CD8-positive, alpha-beta memory T cell (primary cell): ENCODE data around the gene SUSD6. TPM values are rescaled to one million over a fixed set of nuclear protein-coding genes. Genes with fewer than 3 reads are reported as not detected.

Source experiments
- polyA plus RNA-seq: library from polyadenylated mRNA; unstranded; fragments of 300-500 nt; fragmentation: Illumina TruSeq; gene quantifications from one replicate; pipeline ENCODE4 v1.2.3, GENCODE V29; 2021
- total RNA-seq, 2 experiments: library from RNA; stranded (reverse); gene quantifications; one replicate each; pipeline ENCODE4 v1.2.3, GENCODE V29; 2021

Gene SUSD6
- total and polyA plus RNA-seq, 3 experiments from 2014 or later: 9.3 to 53.9 (median 51.4) TPM

Other genes with a start within 250 kb of the SUSD6 start
- gene ERH, start 213.3 kb upstream of the SUSD6 start, total RNA-seq: 100 to 1,000 TPM; 406 to 410 TPM
- 61.2 TPM for gene ERH, start 213.3 kb upstream of the SUSD6 start, polyA plus RNA-seq
- 10 to 100 TPM; 51.3 to 53.6 TPM for gene SLC39A9, start 212.9 kb upstream of the SUSD6 start, total RNA-seq
- 18.9 TPM for gene SLC39A9, start 212.9 kb upstream of the SUSD6 start, polyA plus RNA-seq
- under 1 TPM in 1 of 2 experiments, not detected in 1; 0.11 TPM for gene PLEKHD1, start 126.9 kb upstream of the SUSD6 start, total RNA-seq
- 0.06 TPM for gene PLEKHD1, start 126.9 kb upstream of the SUSD6 start, polyA plus RNA-seq
- not detected for gene CCDC177, start 36.7 kb upstream of the SUSD6 start, total RNA-seq
- not detected for gene CCDC177, start 36.7 kb upstream of the SUSD6 start, polyA plus RNA-seq
- 100 to 1,000 TPM; 291 to 307 TPM for gene SRSF5, start 155.5 kb downstream of the SUSD6 start, total RNA-seq
- gene SRSF5, start 155.5 kb downstream of the SUSD6 start, polyA plus RNA-seq: 1,226 TPM
- not detected for gene SLC10A1, start 185.6 kb downstream of the SUSD6 start, total RNA-seq
- not detected for gene SLC10A1, start 185.6 kb downstream of the SUSD6 start, polyA plus RNA-seq